OCI-LY3 (cell line): ENCODE measurements around the gene OR52D1.

Experiments
- H2AFZ ChIP-seq: fragments of 200-600, 300-600 bp; shearing (Covaris generic); 2 replicates; pipeline ENCODE4 v1.6.0; 2014; ENCODE audit warnings: antibody characterized with exemption, low read depth, low read length
- H3K27ac ChIP-seq: fragments of 200-600, 300-600 bp; sonication (generic); 2 replicates; pipeline ENCODE4 v1.5.1; 2014; ENCODE audit warnings: mild to moderate bottlenecking, low read length, moderate library complexity, mixed read lengths
- H3K27me3 ChIP-seq: fragments of 200-600, 300-600 bp; sonication (generic); 2 replicates; pipeline ENCODE4 v1.6.1; 2014; ENCODE audit warnings: low read depth, low read length, mixed read lengths
- H3K36me3 ChIP-seq: fragments of 200-600, 300-600 bp; sonication (generic); replicated peaks from 2 replicates; pipeline ENCODE3; 2014; ENCODE audit warnings: low read depth, low read length, mixed read lengths
- H3K4me1 ChIP-seq: fragments of 300-600, 200-600 bp; sonication (generic); 2 replicates; pipeline ENCODE4 v1.6.1; 2014; ENCODE audit warnings: low read length, mixed read lengths
- H3K4me2 ChIP-seq: fragments of 200-600, 300-600 bp; sonication (generic); 2 replicates; pipeline ENCODE4 v1.6.1; 2014; ENCODE audit warnings: low read length, mixed read lengths
- H3K4me3 ChIP-seq: fragments of 300-600, 200-600 bp; sonication (generic); 2 replicates; pipeline ENCODE4 v1.5.1; 2014; ENCODE audit warnings: antibody characterized with exemption, mild to moderate bottlenecking, low read length, moderate library complexity
- H3K79me2 ChIP-seq: fragments of 300-600, 200-600 bp; shearing (Covaris generic); 2 replicates; pipeline ENCODE4 v1.6.1; 2014; ENCODE audit warnings: mild to moderate bottlenecking, low read length, mixed read lengths
- H3K9ac ChIP-seq: fragments of 300-600, 200-600 bp; shearing (Covaris generic); 2 replicates; pipeline ENCODE4 v1.6.0; 2014; ENCODE audit warnings: mild to moderate bottlenecking, low read length, moderate library complexity
- H3K9me3 ChIP-seq: fragments of 200-600, 300-600 bp; shearing (Covaris generic); 2 replicates; pipeline ENCODE4 v1.6.1; 2014; ENCODE audit warnings: low read length, mixed read lengths; ENCODE audit not compliant: insufficient read depth
- H4K20me1 ChIP-seq: fragments of 200-600, 300-600 bp; sonication (generic); 2 replicates; pipeline ENCODE4 v1.6.1; 2016; ENCODE audit warnings: low read length, mixed read lengths; ENCODE audit not compliant: insufficient read depth
- CTCF ChIP-seq: fragments of 200-600, 300-600 bp; sonication (generic); IDR thresholded peaks from 2 replicates; pipeline ENCODE4 v1.5.1; 2014; ENCODE audit warnings: antibody characterized with exemption, low read length, low read depth
- EZH2phosphoT487 ChIP-seq: fragments of 200-600 bp; shearing (Covaris generic); IDR thresholded peaks from 2 replicates; pipeline ENCODE4 v1.6.1; 2018; ENCODE audit warnings: antibody characterized with exemption, mixed run types, low read depth

Gene OR52D1

DNA sequence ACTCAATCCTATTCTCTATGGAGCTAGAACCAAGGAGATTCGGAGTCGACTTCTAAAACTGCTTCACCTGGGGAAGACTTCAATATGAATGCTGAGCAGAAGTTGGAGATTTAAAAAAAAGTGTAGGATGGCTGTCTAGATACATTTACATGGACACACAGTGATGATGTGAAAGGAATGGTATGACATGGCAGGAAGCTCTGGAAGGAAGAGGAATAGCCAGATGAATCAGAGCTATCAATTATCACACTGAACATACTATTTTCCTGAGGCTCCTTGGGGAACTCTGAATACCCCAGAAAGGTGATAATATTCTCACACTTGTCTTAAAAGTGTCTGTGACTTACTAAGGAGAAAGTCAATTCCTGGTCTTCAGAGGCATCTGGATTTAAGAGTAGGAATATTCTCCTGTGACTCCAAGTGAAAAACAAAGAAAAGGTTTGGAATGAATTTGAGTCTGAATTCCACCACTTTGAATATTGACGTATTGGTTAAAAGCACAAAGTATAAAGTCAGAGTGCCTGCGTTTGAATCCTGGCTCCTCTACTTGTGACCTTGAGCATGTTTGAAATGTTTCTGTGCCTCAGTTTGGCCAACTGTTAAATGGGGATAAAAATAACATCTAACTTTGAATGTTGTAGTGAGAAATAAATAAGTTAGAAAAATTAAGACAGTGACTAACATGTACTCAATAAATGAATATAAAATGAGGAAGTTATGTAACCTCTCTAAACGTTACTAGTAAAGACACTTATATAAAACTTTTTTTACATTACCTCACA, 1.3 kb downstream of the OR52D1 start:
- no peaks in the 10 kb centered on the region for H3K9me3 ChIP-seq
- no peak overlapping the region for H2AFZ ChIP-seq
- H3K27me3 ChIP-seq: 0 out of 2 replicates have a peak, but pooled peaks cover 7% of the 10 kb centered on the region
- H3K27ac ChIP-seq: no peak overlapping the region
- H3K4me1 ChIP-seq: peaks cover 4% of the 10 kb centered on the region; the same call in 1 of the 2 replicates
- H3K4me3 ChIP-seq: no peak overlapping the region
- no peak overlapping the region for H3K9ac ChIP-seq
- H4K20me1 ChIP-seq: no peaks in the 10 kb centered on the region
- no peak overlapping the region for H3K4me2 ChIP-seq
- no peaks in the 10 kb centered on the region for H3K36me3 ChIP-seq
- H3K79me2 ChIP-seq: no peaks in the 10 kb centered on the region
- TF ChIP-seq EZH2phosphoT487 (no peak), CTCF (no peak)

DNA sequence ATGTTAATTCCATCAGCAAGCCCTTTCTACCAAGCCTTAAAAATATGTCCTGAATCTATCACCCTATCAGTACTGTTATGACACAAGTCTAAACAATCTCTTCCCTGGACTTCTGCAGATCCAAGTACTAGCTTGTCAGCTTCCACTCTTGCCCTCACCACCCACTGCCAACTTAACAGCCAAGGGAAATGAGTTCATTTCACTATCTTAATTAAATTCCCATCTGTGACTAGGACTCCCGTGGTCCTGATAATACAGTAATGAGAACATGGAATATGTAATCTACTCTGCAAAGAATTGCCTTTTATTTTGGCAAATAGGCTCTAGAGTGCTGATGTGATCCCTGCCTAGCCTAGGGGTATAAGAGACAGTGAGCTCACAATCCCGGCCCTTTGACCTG, 11.2 kb downstream of the OR52D1 start:
- H3K27me3 ChIP-seq: no peaks in the 10 kb centered on the region
- H3K27ac ChIP-seq: no peak overlapping the region

GRCh38 chr11:5500393-5500801, 11.9 kb downstream of the OR52D1 start:
- Histone ChIP-seq H3K27ac (no peak overlapping the region), H3K4me1 (no peaks in the 10 kb centered on the region)

More for the DNA sequence above, 11.2 kb downstream of the OR52D1 start:
- Histone ChIP-seq H2AFZ (no peak overlapping the region), H3K4me2 (no peak overlapping the region), H3K4me1 (no peaks in the 10 kb centered on the region), H3K36me3 (no peaks in the 10 kb centered on the region), H3K4me3 (no peak overlapping the region), H4K20me1 (no peaks in the 10 kb centered on the region), H3K9ac (no peak overlapping the region), H3K9me3 (no peaks in the 10 kb centered on the region), H3K79me2 (no peaks in the 10 kb centered on the region)
- TF ChIP-seq CTCF: no peak
- TF ChIP-seq EZH2phosphoT487: no peak

More at GRCh38 chr11:5500393-5500801, 11.9 kb downstream of the OR52D1 start:
- no peaks in the 10 kb centered on the region for H3K79me2 ChIP-seq
- no peak overlapping the region for H3K9ac ChIP-seq
- H3K27me3 ChIP-seq: no peaks in the 10 kb centered on the region
- H3K36me3 ChIP-seq: no peaks in the 10 kb centered on the region
- no peak overlapping the region for H3K4me2 ChIP-seq
- H2AFZ ChIP-seq: no peak overlapping the region
- H3K4me3 ChIP-seq: no peak overlapping the region
- H3K9me3 ChIP-seq: no peaks in the 10 kb centered on the region
- no peak for TF ChIP-seq EZH2phosphoT487
- no peak for TF ChIP-seq CTCF
- no peaks in the 10 kb centered on the region for H4K20me1 ChIP-seq
